Measurements from ENCODE around the gene SLC25A21.
"Not testable (repeated sequence)": the region's sequence is repeated elsewhere in the genome, so short reads cannot be mapped to it uniquely, and the experiment has no call there.

The SLC25A21 gene

GRCh38 chr14:37186865-37187264 lies 14.5 kb upstream of the SLC25A21 start:
- DNase-seq (ENCODE audit: low read depth, low spot score), result no peak

- DNase-seq (ENCODE audit: low read depth, low spot score), result no peak
Measured at GRCh38 chr14:37185670-37186069, 13.3 kb upstream of the SLC25A21 start.

- not testable (repeated sequence) for DNase-seq (ENCODE audit: low read depth, low spot score)
Measured at GRCh38 chr14:37184520-37184919, 12.1 kb upstream of the SLC25A21 start.

GRCh38 chr14:37181441-37181840 lies 9.0 kb upstream of the SLC25A21 start:
- no peak for DNase-seq (ENCODE audit: low read depth, low spot score)

- not testable (repeated sequence) for DNase-seq (ENCODE audit: low read depth, low spot score)
Measured at GRCh38 chr14:37180886-37181285, 8.5 kb upstream of the SLC25A21 start.

- DNase-seq (ENCODE audit: low read depth, low spot score), result no peak
Measured at GRCh38 chr14:37179896-37180502, 7.6 kb upstream of the SLC25A21 start.

GRCh38 chr14:37172936-37173614 lies 669 bp upstream of the SLC25A21 start:
- DNase-seq (ENCODE audit: low read depth, low spot score), result no peak

GRCh38 chr14:37171678-37172023 lies 755 bp downstream of the SLC25A21 start:
- no peak for DNase-seq (ENCODE audit: low read depth, low spot score)

- no peak for DNase-seq (ENCODE audit: low read depth, low spot score)
Measured at GRCh38 chr14:37170993-37171392, 1.4 kb downstream of the SLC25A21 start.

GRCh38 chr14:37170237-37170636 lies 2.2 kb downstream of the SLC25A21 start:
- DNase-seq (ENCODE audit: low read depth, low spot score), result no peak

GRCh38 chr14:37168721-37169120 lies 3.7 kb downstream of the SLC25A21 start:
- DNase-seq (ENCODE audit: low read depth, low spot score), result no peak

- no peak for DNase-seq (ENCODE audit: low read depth, low spot score)
Measured at GRCh38 chr14:37167151-37168047, 5.0 kb downstream of the SLC25A21 start.

GRCh38 chr14:37165794-37166193 lies 6.6 kb downstream of the SLC25A21 start:
- DNase-seq (ENCODE audit: low read depth, low spot score), result no peak

GRCh38 chr14:37162307-37162706 lies 10.1 kb downstream of the SLC25A21 start:
- DNase-seq (ENCODE audit: low read depth, low spot score), result not testable (repeated sequence)

GRCh38 chr14:37157987-37158386 lies 14.4 kb downstream of the SLC25A21 start:
- no peak for DNase-seq (ENCODE audit: low read depth, low spot score)

- no peak for DNase-seq (ENCODE audit: low read depth, low spot score)
Measured at GRCh38 chr14:37153483-37153882, 18.9 kb downstream of the SLC25A21 start.

GRCh38 chr14:37153005-37153404 lies 19.4 kb downstream of the SLC25A21 start:
- no peak for DNase-seq (ENCODE audit: low read depth, low spot score)

GRCh38 chr14:37150414-37150813 lies 22.0 kb downstream of the SLC25A21 start:
- no peak for DNase-seq (ENCODE audit: low read depth, low spot score)

GRCh38 chr14:37147310-37147880 lies 25.0 kb downstream of the SLC25A21 start:
- no peak for DNase-seq (ENCODE audit: low read depth, low spot score)

- DNase-seq (ENCODE audit: low read depth, low spot score), result not testable (repeated sequence)
Measured at GRCh38 chr14:37146438-37146837, 26.0 kb downstream of the SLC25A21 start.

- DNase-seq (ENCODE audit: low read depth, low spot score), result no peak
Measured at GRCh38 chr14:37145395-37145794, 27.0 kb downstream of the SLC25A21 start.

GRCh38 chr14:37144729-37145363 lies 27.6 kb downstream of the SLC25A21 start:
- DNase-seq (ENCODE audit: low read depth, low spot score), result no peak

All from activated CD4-positive, CD25-positive, alpha-beta regulatory T cell treated with anti-CD3 and anti-CD28 coated beads, Interleukin-2, amount 50 U/mL, for 16 hours (primary cell).